ENCODE measurements around the gene KCTD3. TPM values are rescaled to one million over a fixed set of nuclear protein-coding genes. Genes with fewer than 3 reads are reported as not detected.

Gene KCTD3
- total RNA-seq, 1 donor: 48.9 TPM

DNA sequence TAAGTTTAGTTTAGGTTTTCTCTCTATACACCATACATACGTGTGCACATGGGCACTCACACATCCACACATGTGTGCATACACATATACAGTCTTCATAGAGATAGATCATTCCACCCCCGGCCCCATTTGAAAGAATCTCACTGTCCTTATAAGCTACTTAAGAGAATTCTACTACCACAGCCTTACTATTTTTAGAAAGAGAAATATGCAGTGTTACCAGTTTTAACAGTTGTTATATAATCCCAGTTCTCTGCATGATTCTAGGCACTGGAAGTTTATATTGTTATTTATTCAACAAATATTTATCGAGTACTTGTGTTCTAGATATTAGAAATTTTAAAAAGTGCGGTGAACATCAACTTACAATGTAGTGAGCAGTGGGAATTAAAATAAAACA, 41.5 kb downstream of the KCTD3 start:
- Histone ChIP-seq H4K20me1 (ENCODE audit: insufficient read depth, low read length) (no peaks in the 10 kb centered on the region), H3K4me1 (ENCODE audit: insufficient read depth, low read length) (peaks cover 3% of the 10 kb centered on the region), H3K36me3 (ENCODE audit: insufficient read depth, low read length) (peaks cover 50% of the 10 kb centered on the region), H2AFZ (ENCODE audit: low read length) (no peak overlapping the region), H3K4me3 (ENCODE audit: insufficient read depth, low read length) (no peak overlapping the region), H3K9me3 (ENCODE audit: low read depth, low read length) (no peaks in the 10 kb centered on the region), H3K79me2 (ENCODE audit: insufficient read depth, low read length) (peaks cover 14% of the 10 kb centered on the region), H3K27me3 (ENCODE audit: insufficient read depth, low read length) (no peaks in the 10 kb centered on the region), H3K27ac (ENCODE audit: low read depth, low read length) (no peak overlapping the region), H3K4me2 (ENCODE audit: insufficient read depth, low read length) (no peak overlapping the region)
- DNase-seq (ENCODE audit: insufficient read length, low spot score, missing footprints): no peak
- TF ChIP-seq, protein P1, sequence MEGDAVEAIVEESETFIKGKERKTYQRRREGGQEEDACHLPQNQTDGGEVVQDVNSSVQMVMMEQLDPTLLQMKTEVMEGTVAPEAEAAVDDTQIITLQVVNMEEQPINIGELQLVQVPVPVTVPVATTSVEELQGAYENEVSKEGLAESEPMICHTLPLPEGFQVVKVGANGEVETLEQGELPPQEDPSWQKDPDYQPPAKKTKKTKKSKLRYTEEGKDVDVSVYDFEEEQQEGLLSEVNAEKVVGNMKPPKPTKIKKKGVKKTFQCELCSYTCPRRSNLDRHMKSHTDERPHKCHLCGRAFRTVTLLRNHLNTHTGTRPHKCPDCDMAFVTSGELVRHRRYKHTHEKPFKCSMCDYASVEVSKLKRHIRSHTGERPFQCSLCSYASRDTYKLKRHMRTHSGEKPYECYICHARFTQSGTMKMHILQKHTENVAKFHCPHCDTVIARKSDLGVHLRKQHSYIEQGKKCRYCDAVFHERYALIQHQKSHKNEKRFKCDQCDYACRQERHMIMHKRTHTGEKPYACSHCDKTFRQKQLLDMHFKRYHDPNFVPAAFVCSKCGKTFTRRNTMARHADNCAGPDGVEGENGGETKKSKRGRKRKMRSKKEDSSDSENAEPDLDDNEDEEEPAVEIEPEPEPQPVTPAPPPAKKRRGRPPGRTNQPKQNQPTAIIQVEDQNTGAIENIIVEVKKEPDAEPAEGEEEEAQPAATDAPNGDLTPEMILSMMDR (IDR thresholded peaks at IDR 0.05; ENCODE audit: extremely low read depth, low read depth, low read length): no peak

DNA sequence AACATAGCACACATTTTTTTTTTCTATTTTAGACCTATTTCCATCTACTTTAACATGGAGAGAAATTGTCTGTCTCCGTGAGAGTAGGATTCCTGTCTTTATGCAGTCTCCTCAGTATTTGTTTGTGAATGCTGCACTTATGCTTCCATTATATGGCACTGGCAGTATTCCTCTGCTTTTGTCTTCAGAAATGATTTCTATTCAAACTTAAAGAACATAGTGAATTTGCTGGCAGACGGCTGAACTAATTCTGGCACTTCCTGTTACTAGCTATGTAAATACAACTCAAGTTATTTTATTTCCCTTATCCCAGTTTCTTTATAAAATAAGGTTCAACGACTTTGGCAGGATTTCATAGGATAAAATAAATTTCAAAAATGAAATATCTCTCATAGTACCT, 45.3 kb downstream of the KCTD3 start:
- no peaks in the 10 kb centered on the region for H4K20me1 ChIP-seq (ENCODE audit: insufficient read depth, low read length)
- peaks cover 49% of the 10 kb centered on the region for H3K36me3 ChIP-seq (ENCODE audit: insufficient read depth, low read length)
- no peaks in the 10 kb centered on the region for H3K27me3 ChIP-seq (ENCODE audit: insufficient read depth, low read length)
- no peaks in the 10 kb centered on the region for H3K9me3 ChIP-seq (ENCODE audit: low read depth, low read length)
- H3K4me2 ChIP-seq (ENCODE audit: insufficient read depth, low read length): no peak overlapping the region
- no peaks in the 10 kb centered on the region for H3K4me1 ChIP-seq (ENCODE audit: insufficient read depth, low read length)
- H3K79me2 ChIP-seq (ENCODE audit: insufficient read depth, low read length): peaks cover 24% of the 10 kb centered on the region
- no peak overlapping the region for H2AFZ ChIP-seq (ENCODE audit: low read length)
- DNase-seq (ENCODE audit: insufficient read length, low spot score, missing footprints): no peak
- no peak overlapping the region for H3K4me3 ChIP-seq (ENCODE audit: insufficient read depth, low read length)
- TF ChIP-seq, protein P1 (IDR thresholded peaks at IDR 0.05; ENCODE audit: extremely low read depth, low read depth, low read length): no peak
- no peak overlapping the region for H3K27ac ChIP-seq (ENCODE audit: low read depth, low read length)

DNA sequence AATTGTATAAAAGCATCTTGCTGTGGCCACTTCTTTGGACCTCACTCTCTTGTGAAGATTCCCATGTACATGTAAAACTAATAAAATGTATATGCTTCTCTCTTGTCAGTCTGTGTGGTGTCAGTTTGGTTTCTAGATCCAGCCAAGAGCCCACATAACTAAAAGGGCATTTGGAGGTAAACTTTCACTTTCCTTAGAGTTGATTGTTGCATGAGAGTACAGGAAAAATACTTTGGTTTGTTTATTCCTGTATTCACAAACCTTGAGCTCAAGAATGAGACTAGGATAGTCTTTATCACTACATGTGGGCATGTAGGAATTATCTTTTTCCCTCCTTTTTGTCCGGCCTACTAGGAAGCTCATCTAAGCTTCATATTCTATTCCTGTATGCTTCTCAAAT, 50.9 kb downstream of the KCTD3 start:
- no peak overlapping the region for H3K4me3 ChIP-seq (ENCODE audit: insufficient read depth, low read length)
- H3K27me3 ChIP-seq (ENCODE audit: insufficient read depth, low read length): no peaks in the 10 kb centered on the region
- H3K79me2 ChIP-seq (ENCODE audit: insufficient read depth, low read length): peaks cover 19% of the 10 kb centered on the region
- no peak overlapping the region for H3K4me2 ChIP-seq (ENCODE audit: insufficient read depth, low read length)
- no peaks in the 10 kb centered on the region for H3K9me3 ChIP-seq (ENCODE audit: low read depth, low read length)
- no peak overlapping the region for H2AFZ ChIP-seq (ENCODE audit: low read length)
- no peaks in the 10 kb centered on the region for H4K20me1 ChIP-seq (ENCODE audit: insufficient read depth, low read length)
- no peaks in the 10 kb centered on the region for H3K4me1 ChIP-seq (ENCODE audit: insufficient read depth, low read length)
- TF ChIP-seq, protein P1 (IDR thresholded peaks at IDR 0.05; ENCODE audit: extremely low read depth, low read depth, low read length): no peak
- peaks cover 43% of the 10 kb centered on the region for H3K36me3 ChIP-seq (ENCODE audit: insufficient read depth, low read length)
- no peak for DNase-seq (ENCODE audit: insufficient read length, low spot score, missing footprints)
- H3K27ac ChIP-seq (ENCODE audit: low read depth, low read length): no peak overlapping the region

DNA sequence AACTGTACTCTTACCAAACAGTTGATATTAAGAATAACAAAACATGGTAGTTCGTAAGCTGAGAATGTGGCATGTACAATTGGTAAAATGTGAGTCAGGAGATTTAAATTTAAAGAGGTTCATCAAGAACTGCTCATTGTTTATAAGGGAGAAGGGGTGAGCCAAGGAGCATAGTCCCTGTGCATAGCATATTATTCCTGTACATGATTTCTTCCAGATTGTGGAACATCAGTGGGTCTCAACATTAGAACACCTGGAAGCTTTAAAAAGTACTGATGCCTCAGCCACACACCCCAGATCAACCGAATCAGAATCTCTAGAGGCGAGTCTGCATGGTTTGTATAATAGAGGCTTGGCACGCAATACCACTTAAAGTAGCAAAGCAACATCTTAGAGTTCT, 56.1 kb downstream of the KCTD3 start:
- Histone ChIP-seq H4K20me1 (ENCODE audit: insufficient read depth, low read length) (no peaks in the 10 kb centered on the region), H3K4me2 (ENCODE audit: insufficient read depth, low read length) (no peak overlapping the region), H3K4me1 (ENCODE audit: insufficient read depth, low read length) (no peaks in the 10 kb centered on the region), H3K36me3 (ENCODE audit: insufficient read depth, low read length) (peaks cover 40% of the 10 kb centered on the region), H3K79me2 (ENCODE audit: insufficient read depth, low read length) (no peaks in the 10 kb centered on the region), H3K9me3 (ENCODE audit: low read depth, low read length) (no peaks in the 10 kb centered on the region), H3K27me3 (ENCODE audit: insufficient read depth, low read length) (no peaks in the 10 kb centered on the region), H2AFZ (ENCODE audit: low read length) (no peak overlapping the region), H3K27ac (ENCODE audit: low read depth, low read length) (no peak overlapping the region), H3K4me3 (ENCODE audit: insufficient read depth, low read length) (no peak overlapping the region)
- DNase-seq (ENCODE audit: insufficient read length, low spot score, missing footprints): no peak
- TF ChIP-seq, protein P1 (IDR thresholded peaks at IDR 0.05; ENCODE audit: extremely low read depth, low read depth, low read length): no peak
